GM12891 (cell line): Measurements from ENCODE around the gene FANCC.

ENCODE experiments used
- DNase-seq: peaks from one replicate; pipeline ENCODE4 v3.0.0; 2011; ENCODE audit warnings: low spot score; ENCODE audit not compliant: insufficient read length
- FAIRE-seq: peaks from 2 replicates; lab custom pipeline; 2011; peaks lifted over from hg19 to GRCh38; lab: Jason Lieb, UNC
- PAX5 ChIP-seq: IDR thresholded peaks from 2 replicates; pipeline ENCODE4 v1.6.1; 2011; ENCODE audit warnings: low read length, moderate library complexity, mild to moderate bottlenecking; ENCODE audit not compliant: insufficient read depth, severe bottlenecking
- POLR2A ChIP-seq: IDR thresholded peaks from 2 replicates; pipeline ENCODE4 v1.6.1; 2011; ENCODE audit warnings: low read depth, low read length, control low read depth
- POLR2AphosphoS5 ChIP-seq: IDR thresholded peaks from 2 replicates; pipeline ENCODE4 v1.6.1; 2011; ENCODE audit warnings: low read depth, low read length, control low read depth
- POU2F2 ChIP-seq: IDR thresholded peaks from 2 replicates; pipeline ENCODE4 v1.6.1; 2011; ENCODE audit warnings: low read depth, mild to moderate bottlenecking, control low read depth, low read length, moderate library complexity
- SPI1 ChIP-seq: IDR thresholded peaks from 2 replicates; pipeline ENCODE4 v1.6.1; 2011; ENCODE audit warnings: low read depth, low read length, control low read depth
- TAF1 ChIP-seq: IDR thresholded peaks from 2 replicates; pipeline ENCODE4 v1.6.1; 2011; ENCODE audit warnings: low read depth, low read length, control low read depth

Gene FANCC

GRCh38 chr9:95071925-95072324 is 245.6 kb downstream of the FANCC start:
- TF ChIP-seq PAX5 = no peak
- TF ChIP-seq POLR2AphosphoS5 = no peak
- no peak for TF ChIP-seq SPI1
- TF ChIP-seq POLR2A = no peak
- no peak for TF ChIP-seq POU2F2
- no peak for TF ChIP-seq TAF1
- FAIRE-seq = no peak
- DNase-seq = no peak

- DNase-seq (no peak), FAIRE-seq (no peak)
- TF ChIP-seq POU2F2 (no peak), POLR2AphosphoS5 (no peak), PAX5 (no peak), POLR2A (no peak), TAF1 (no peak), SPI1 (no peak)
Observed at GRCh38 chr9:95071450-95071849, 246.1 kb downstream of the FANCC start.

GRCh38 chr9:95070549-95071021 is 246.9 kb downstream of the FANCC start:
- no peak for FAIRE-seq
- no peak for TF ChIP-seq SPI1
- TF ChIP-seq POLR2A = no peak
- TF ChIP-seq POU2F2 = no peak
- no peak for TF ChIP-seq POLR2AphosphoS5

GRCh38 chr9:95067897-95068296 is 249.6 kb downstream of the FANCC start:
- TF ChIP-seq PAX5 (no peak), POLR2A (no peak), SPI1 (no peak), POLR2AphosphoS5 (no peak)
- DNase-seq (no peak), FAIRE-seq (no peak)

More at GRCh38 chr9:95070549-95071021, 246.9 kb downstream of the FANCC start:
- no peak for DNase-seq

- TF ChIP-seq POLR2A = no peak
- TF ChIP-seq SPI1 = no peak
- no peak for TF ChIP-seq TAF1
- no peak for DNase-seq
- FAIRE-seq = no peak
Observed at GRCh38 chr9:95067057-95067456, 250.5 kb downstream of the FANCC start.

GRCh38 chr9:95065224-95065623 is 252.3 kb downstream of the FANCC start:
- DNase-seq = no peak
- FAIRE-seq = no peak
- TF ChIP-seq POU2F2 (no peak), POLR2A (no peak)

- no peak for TF ChIP-seq POLR2A
- no peak for TF ChIP-seq TAF1
- no peak for TF ChIP-seq POU2F2
- no peak for TF ChIP-seq PAX5
- TF ChIP-seq POLR2AphosphoS5 = no peak
- TF ChIP-seq SPI1 = no peak
Observed at GRCh38 chr9:95063300-95063699, 254.2 kb downstream of the FANCC start.

GRCh38 chr9:95062596-95063065 is 254.9 kb downstream of the FANCC start:
- FAIRE-seq (no peak), DNase-seq (no peak)
- no peak for TF ChIP-seq POU2F2
- TF ChIP-seq POLR2A = no peak
- no peak for TF ChIP-seq TAF1
- TF ChIP-seq SPI1 = no peak
- TF ChIP-seq PAX5 = no peak
- TF ChIP-seq POLR2AphosphoS5 = no peak

More at GRCh38 chr9:95063300-95063699, 254.2 kb downstream of the FANCC start:
- no peak for DNase-seq
- FAIRE-seq = no peak

GRCh38 chr9:95061916-95062595 is 255.5 kb downstream of the FANCC start:
- DNase-seq = no peak
- no peak for FAIRE-seq
- TF ChIP-seq POLR2AphosphoS5 (no peak), POU2F2 (no peak), PAX5 (no peak)

- FAIRE-seq (no peak), DNase-seq (no peak)
- TF ChIP-seq POLR2AphosphoS5 (no peak), POU2F2 (no peak), PAX5 (no peak), SPI1 (no peak), TAF1 (no peak), POLR2A (no peak)
Observed at GRCh38 chr9:95060916-95061315, 256.6 kb downstream of the FANCC start.

- TF ChIP-seq POLR2A (no peak), PAX5 (no peak), POU2F2 (no peak), TAF1 (no peak), SPI1 (no peak), POLR2AphosphoS5 (no peak)
- DNase-seq (no peak), FAIRE-seq (no peak)
Observed at GRCh38 chr9:95060234-95060633, 257.3 kb downstream of the FANCC start.
